Raji (cell line): ENCODE measurements around the gene NUDT3.

Source experiments
- POLR2A ChIP-seq: IDR thresholded peaks from 2 replicates; pipeline ENCODE4 v1.6.1; 2011; ENCODE audit warnings: low read depth, low read length, control low read depth; ENCODE audit not compliant: insufficient read depth

Gene NUDT3

GRCh38 chr6:34414999-34415858 is 22.8 kb upstream of the NUDT3 start:
- no peak for TF ChIP-seq POLR2A

- TF ChIP-seq POLR2A = no peak
These were observed 20.3 kb upstream of the NUDT3 start for GRCh38 chr6:34412643-34413214.

DNA sequence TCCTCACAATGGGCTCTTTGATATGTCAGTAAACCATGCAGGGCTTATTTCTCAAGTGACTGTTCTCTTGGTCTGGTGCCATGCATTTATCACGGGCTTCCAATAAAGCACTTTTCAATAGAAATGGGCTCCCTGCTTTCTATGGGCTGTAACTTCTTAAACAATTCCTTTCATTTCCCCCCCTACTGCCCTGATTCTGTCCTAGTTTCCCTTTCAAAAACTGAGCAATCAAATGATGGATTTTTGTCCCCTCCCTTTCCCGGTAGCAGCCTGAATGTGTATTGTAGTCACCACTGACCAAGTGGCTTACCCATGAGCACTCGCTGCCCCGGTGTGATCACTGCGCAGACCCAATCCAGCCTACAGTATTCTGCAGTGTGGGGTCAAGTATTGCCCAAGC is 19.5 kb upstream of the NUDT3 start:
- TF ChIP-seq POLR2A = no peak

- no peak for TF ChIP-seq POLR2A
These were observed 4.0 kb upstream of the NUDT3 start for GRCh38 chr6:34396518-34396917.

- no peak for TF ChIP-seq POLR2A
These were observed 1.5 kb upstream of the NUDT3 start for GRCh38 chr6:34393966-34394305.

DNA sequence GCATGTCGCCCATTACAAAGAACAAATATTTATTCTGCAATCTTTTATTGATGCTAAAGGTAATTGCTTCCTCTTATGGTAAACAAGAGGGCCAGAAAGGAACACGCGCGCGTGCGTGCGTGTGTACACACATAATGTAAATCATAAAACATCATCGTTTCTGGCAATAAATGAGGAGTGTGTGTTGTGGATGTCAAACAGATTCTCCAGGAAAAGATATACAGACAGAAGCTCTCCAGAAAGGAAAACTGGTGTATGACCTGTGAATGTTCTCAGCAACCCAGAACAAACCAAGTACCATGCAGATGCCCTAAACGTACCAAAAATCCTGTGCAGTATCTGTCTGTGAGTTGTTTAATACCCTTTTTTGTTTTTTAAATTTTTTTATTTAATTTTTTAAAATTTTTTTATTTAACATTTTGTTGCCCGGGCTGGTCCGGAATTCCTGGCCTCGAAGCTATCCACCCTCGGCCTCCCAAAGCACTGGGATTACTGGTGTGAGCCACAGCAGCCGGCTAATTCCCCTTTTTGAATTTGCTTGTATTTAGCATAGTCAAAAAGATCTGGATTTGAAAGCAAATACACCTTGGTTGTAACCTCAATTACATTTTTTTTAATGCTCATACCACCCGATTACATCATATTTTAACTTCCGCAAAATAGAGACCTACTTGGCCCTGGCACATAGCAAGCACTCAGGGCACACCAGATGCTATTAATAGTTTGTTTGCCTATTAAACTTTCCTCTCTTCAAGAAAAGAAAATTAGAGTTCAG is 909 bp upstream of the NUDT3 start:
- TF ChIP-seq POLR2A = no peak

- peak; percentile 73 for TF ChIP-seq POLR2A
These were observed 528 bp downstream of the NUDT3 start for GRCh38 chr6:34391786-34392496.

GRCh38 chr6:34391473-34391785 is 1.0 kb downstream of the NUDT3 start:
- TF ChIP-seq POLR2A = no peak

DNA sequence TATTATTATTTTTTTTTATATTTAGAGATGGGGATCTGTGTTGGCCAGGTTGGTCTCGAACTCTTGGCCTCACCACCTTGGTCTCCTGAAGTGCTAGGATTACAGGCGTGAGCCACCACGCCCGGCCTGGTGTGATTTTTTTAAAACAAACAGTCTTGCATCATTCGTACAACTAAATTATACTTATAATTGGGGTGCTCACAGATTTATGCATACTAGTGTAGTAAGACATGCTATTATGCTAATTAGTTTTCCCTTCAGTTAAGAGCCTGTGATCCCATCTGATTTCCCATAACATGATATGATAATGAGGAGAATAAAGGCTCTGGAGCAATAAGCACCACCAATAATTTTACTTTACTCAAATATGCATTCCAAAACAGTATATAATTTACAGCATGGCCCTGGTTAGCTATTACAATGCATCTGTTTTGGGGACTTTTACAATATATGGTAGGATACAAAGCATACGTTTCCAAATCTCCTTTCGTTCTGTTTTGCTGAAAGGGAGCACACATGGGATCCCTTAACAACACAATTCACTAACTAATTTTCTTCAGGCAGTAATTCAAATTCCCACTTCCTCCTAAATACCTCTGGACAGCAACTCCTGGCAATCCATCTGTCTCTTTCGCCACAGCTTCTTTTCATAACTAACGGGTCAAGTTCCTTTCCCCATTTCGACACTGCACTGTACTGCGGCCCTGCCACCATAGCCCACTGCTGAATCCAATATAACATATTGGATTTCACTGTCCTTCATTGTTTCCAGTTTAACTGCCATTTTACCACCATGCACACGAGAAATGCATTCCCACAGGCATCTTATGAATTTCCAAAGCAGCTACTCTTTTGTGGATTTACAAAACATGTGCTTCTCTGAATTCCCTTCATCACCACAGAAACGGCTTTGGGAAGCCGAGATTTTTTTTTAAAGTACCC is 1.7 kb downstream of the NUDT3 start:
- no peak for TF ChIP-seq POLR2A

DNA sequence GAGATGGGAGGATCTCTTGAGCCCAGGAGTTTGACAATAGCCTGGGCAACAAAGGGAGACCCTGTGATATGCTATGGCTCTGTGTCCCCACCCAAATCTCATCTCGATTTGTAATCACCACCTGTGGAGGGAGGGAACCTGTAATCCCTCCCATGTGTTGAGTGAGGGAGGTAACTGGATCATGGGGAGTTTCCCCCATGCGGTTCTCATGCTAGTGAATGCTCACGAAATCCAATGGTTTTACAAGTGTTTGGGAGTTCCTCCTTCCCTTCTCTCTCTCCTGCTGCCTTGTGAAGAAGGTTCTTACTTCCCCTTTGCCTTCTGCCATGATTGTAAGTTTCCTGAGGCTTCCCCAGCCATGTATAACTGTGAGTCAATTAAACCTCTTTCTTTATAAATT is 3.4 kb downstream of the NUDT3 start:
- TF ChIP-seq POLR2A = no peak

DNA sequence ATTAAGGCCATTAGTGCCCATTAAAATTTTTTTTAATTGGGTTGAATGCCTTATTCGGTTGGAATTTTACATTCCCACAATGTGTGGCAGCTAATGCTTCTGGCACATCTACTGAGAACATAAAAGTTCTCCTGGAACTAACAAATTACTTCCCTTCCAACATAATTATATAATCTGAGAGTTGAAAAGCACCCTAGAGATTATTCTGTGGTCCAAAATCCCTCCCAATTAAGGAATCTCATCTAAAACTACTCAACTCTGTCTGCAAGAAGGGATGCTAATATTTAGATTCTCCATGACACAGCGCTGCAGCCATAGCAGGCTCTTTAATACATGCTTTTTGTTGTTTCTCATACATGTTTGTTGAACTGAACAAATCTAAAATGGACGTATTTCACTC is 4.0 kb downstream of the NUDT3 start:
- no peak for TF ChIP-seq POLR2A

GRCh38 chr6:34386316-34387137 is 5.9 kb downstream of the NUDT3 start:
- no peak for TF ChIP-seq POLR2A

GRCh38 chr6:34385793-34386195 is 6.7 kb downstream of the NUDT3 start:
- TF ChIP-seq POLR2A = no peak
